Liver (tissue), 9 donors: ENCODE results near the gene MAGIX. TPM values are rescaled to one million over a fixed set of nuclear protein-coding genes. Genes with fewer than 3 reads are reported as not detected.
A peak's percentile ranks its signal among the peaks of the same experiment; 100 is the strongest.
"Not testable (repeated sequence)": the region's sequence is repeated elsewhere in the genome, so short reads cannot be mapped to it uniquely, and the experiment has no call there.

Source experiments
- DNase-seq: peaks from one replicate; pipeline ENCODE4 v3.0.0-alpha.2; 2017; ENCODE audit warnings: low spot score
- H3K27ac ChIP-seq, 2 donors: one replicate each; pipeline ENCODE4 v1.7.0; 2013; ENCODE audit warnings: inconsistent platforms in 2 of 2, low read length in 2 of 2, control low read depth in 1 of 2, low read depth in 1 of 2, mild to moderate bottlenecking in 1 of 2
- H3K27me3 ChIP-seq, 4 donors: one replicate each; pipeline versions ENCODE4 v1.6.1 to v1.7.0; 2013; ENCODE audit warnings: low read length in 3 of 4, inconsistent platforms in 1 of 4, mild to moderate bottlenecking in 1 of 4, moderate library complexity in 1 of 4; ENCODE audit not compliant: control insufficient read depth in 4 of 4, insufficient read depth in 4 of 4
- H3K36me3 ChIP-seq, 4 donors: one replicate each; pipeline versions ENCODE4 v1.6.1 to v1.7.0; 2013; ENCODE audit warnings: low read length in 3 of 4, mild to moderate bottlenecking in 3 of 4, low read depth in 1 of 4, moderate library complexity in 1 of 4; ENCODE audit not compliant: control insufficient read depth in 4 of 4, insufficient read depth in 3 of 4
- H3K4me1 ChIP-seq, 4 donors: one replicate each; pipeline versions ENCODE4 v1.6.1 to v1.7.0; 2013; ENCODE audit warnings: low read length in 3 of 4, mild to moderate bottlenecking in 3 of 4, moderate library complexity in 1 of 4; ENCODE audit not compliant: control insufficient read depth in 4 of 4, insufficient read depth in 4 of 4
- H3K4me3 ChIP-seq, 3 donors: one replicate each; pipeline versions ENCODE4 v1.6.1 to v1.7.0; 2013; ENCODE audit warnings: low read length in 3 of 3, control low read depth in 1 of 3, low read depth in 1 of 3, mild to moderate bottlenecking in 1 of 3
- H3K9ac ChIP-seq, 2 donors: one replicate each; pipeline ENCODE4 v1.7.0; 2013; ENCODE audit warnings: low read length in 2 of 2, mild to moderate bottlenecking in 2 of 2, moderate library complexity in 2 of 2, control low read depth in 1 of 2, low read depth in 1 of 2
- H3K9me3 ChIP-seq, 4 donors: one replicate each; pipeline versions ENCODE4 v1.6.1 to v1.7.0; 2013; ENCODE audit warnings: low read length in 3 of 4; ENCODE audit not compliant: control insufficient read depth in 4 of 4
- ATF3 ChIP-seq: IDR thresholded peaks from 2 replicates; pipeline ENCODE4 v1.6.1; 2016; ENCODE audit warnings: antibody characterized with exemption
- EGR1 ChIP-seq, 2 donors: IDR thresholded peaks; 2 replicates each; pipeline ENCODE4 v1.6.1; 2016 to 2018; ENCODE audit warnings: antibody characterized with exemption in 2 of 2, low read depth in 2 of 2
- FOXA1 ChIP-seq: IDR thresholded peaks from 2 replicates; pipeline ENCODE4 v1.6.1; 2016; ENCODE audit warnings: antibody characterized with exemption
- FOXA2 ChIP-seq: IDR thresholded peaks from 2 replicates; pipeline ENCODE4 v1.6.1; 2016; ENCODE audit warnings: antibody characterized with exemption
- GABPA ChIP-seq, 2 donors: IDR thresholded peaks in 1 of 2; conservative IDR thresholded peaks in 1 of 2; 2 replicates each; pipeline ENCODE4 v1.6.1; 2016; ENCODE audit warnings: antibody characterized with exemption in 2 of 2, mild to moderate bottlenecking in 1 of 2, moderate library complexity in 1 of 2
- HNF4A ChIP-seq, 2 donors: conservative IDR thresholded peaks; 2 replicates each; pipeline ENCODE4 v1.6.1; 2016; ENCODE audit warnings: antibody characterized with exemption in 2 of 2, mild to moderate bottlenecking in 2 of 2
- HNF4G ChIP-seq: IDR thresholded peaks from 2 replicates; pipeline ENCODE4 v1.6.1; 2016; ENCODE audit warnings: antibody characterized with exemption
- MAX ChIP-seq: IDR thresholded peaks from 2 replicates; pipeline ENCODE4 v1.6.1; 2016; ENCODE audit warnings: antibody characterized with exemption
- REST ChIP-seq: IDR thresholded peaks from 2 replicates; pipeline ENCODE4 v1.6.1; 2016; ENCODE audit warnings: antibody characterized with exemption, mild to moderate bottlenecking
- RXRA ChIP-seq, 2 donors: IDR thresholded peaks; 2 replicates each; pipeline ENCODE4 v1.6.1; 2017 to 2018; ENCODE audit warnings: antibody characterized with exemption in 2 of 2, mild to moderate bottlenecking in 1 of 2
- SP1 ChIP-seq: IDR thresholded peaks from 2 replicates; pipeline ENCODE4 v1.6.1; 2018; ENCODE audit warnings: antibody characterized with exemption, mild to moderate bottlenecking
- YY1 ChIP-seq: IDR thresholded peaks from 2 replicates; pipeline ENCODE4 v1.6.1; 2016; ENCODE audit warnings: antibody characterized with exemption, mild to moderate bottlenecking
- ZBTB33 ChIP-seq: IDR thresholded peaks from 2 replicates; pipeline ENCODE4 v1.6.1; 2016; ENCODE audit warnings: antibody characterized with exemption
- WGBS: extraction: QIAGEN DNeasy Blood & Tissue Kit; methylation state at CpG from one replicate; pipeline ENCODE4 v1.1.7; 2013; 5-methylcytosine and 5-hydroxymethylcytosine counted together
- polyA plus RNA-seq, 2 donors: library from polyadenylated mRNA; stranded (reverse) in 1 of 2; unstranded in 1 of 2; fragments of 200-250 nt in 1 of 2; fragments of >200 nt in 1 of 2; fragmentation: Nextera tagmentation in 1 of 2; extraction: Ambion mirVana in 1 of 2; gene quantifications; one replicate each; pipeline versions ENCODE4 v1.2.1 to v1.2.3, GENCODE V29; 2013 to 2015
- total RNA-seq, 2 donors: library from RNA; depleted of rRNA; stranded (reverse); fragments of >200 nt; gene quantifications; one replicate each; pipeline ENCODE4 v1.2.3, GENCODE V29; 2014
- donor health status: healthy.
- donor health status: healthy.
- donor health status: healthy.
- donor health status: healthy.
- donor health status: healthy.

Gene MAGIX
- total and polyA plus RNA-seq, 4 donors: 2.9 to 10.8 (median 7.9) TPM

GRCh38 chrX:49172280-49172780, 9.8 kb downstream of the MAGIX start:
- Histone ChIP-seq H3K36me3 (no peaks in the 10 kb centered on the region), H3K9ac (no peak overlapping the region), H3K9me3 (no peaks in the 10 kb centered on the region), H3K27ac (peak overlapping the region; percentile 40 to 52), H3K27me3 (no peaks in the 10 kb centered on the region), H3K4me1 (peaks cover 0 to 12% (median 7%) of the 10 kb centered on the region in 4 donors), H3K4me3 (peak overlapping the region; percentile 39 to 71 (median 46))
- DNase-seq: peak; percentile 80
- TF ChIP-seq ZBTB33 (no peak), FOXA2 (no peak), GABPA (IDR thresholded peaks at IDR 0.05 in 1 of 2, conservative IDR thresholded peaks at IDR 0.05 in 1 of 2) (no peak), SP1 (no peak), RXRA (IDR thresholded peaks at IDR 0.05) (peak in 1 of 2 donors; percentile 64), HNF4A (conservative IDR thresholded peaks at IDR 0.05) (peak; percentile 9 to 44), HNF4G (no peak), REST (no peak), YY1 (no peak), ATF3 (no peak), MAX (peak; percentile 73)
- 1% methylated on average over 37 of the region's 37 CpGs for WGBS

GRCh38 chrX:49173544-49173943, 11.0 kb downstream of the MAGIX start:
- not testable (repeated sequence) for H3K27me3 ChIP-seq, H3K9me3 ChIP-seq, H3K9ac ChIP-seq, DNase-seq, H3K36me3 ChIP-seq, H3K27ac ChIP-seq, H3K4me3 ChIP-seq
- WGBS: 96% methylated on average over 8 of the region's 8 CpGs
- peaks cover 0 to 12% (median 7%) of the 10 kb centered on the region in 4 donors for H3K4me1 ChIP-seq

GRCh38 chrX:49174723-49175122, 12.2 kb downstream of the MAGIX start:
- H3K36me3 ChIP-seq: peaks cover 0 to 14% (median 2%) of the 10 kb centered on the region in 4 donors
- H3K27me3 ChIP-seq: no peaks in the 10 kb centered on the region
- peaks cover 0 to 12% (median 7%) of the 10 kb centered on the region in 4 donors for H3K4me1 ChIP-seq
- no peak overlapping the region for H3K4me3 ChIP-seq
- TF ChIP-seq SP1: no peak
- TF ChIP-seq RXRA (IDR thresholded peaks at IDR 0.05): no peak
- no peak for TF ChIP-seq FOXA1
- no peak for TF ChIP-seq HNF4G
- no peak for TF ChIP-seq FOXA2
- no peak for TF ChIP-seq ZBTB33
- TF ChIP-seq ATF3: no peak
- no peak for TF ChIP-seq EGR1 (IDR thresholded peaks at IDR 0.05; ENCODE audit: low read depth in 2 of 2)
- no peak overlapping the region for H3K9ac ChIP-seq
- no peak overlapping the region for H3K27ac ChIP-seq
- no peak for DNase-seq
- H3K9me3 ChIP-seq: no peaks in the 10 kb centered on the region
- WGBS: 81% methylated on average over 3 of the region's 3 CpGs
